Stimulated activated CD8-positive, alpha-beta memory T cell treated with anti-CD3 and anti-CD28 coated beads, Interleukin-12 subunit alpha, Interleukin-12 subunit beta, amount 100 ng/mL, for 1 hour (primary cell): Measurements from ENCODE around the gene IFNG-AS1.

Experiments
- DNase-seq: peaks from one replicate; pipeline ENCODE4 v3.0.0-alpha.2; 2020; ENCODE audit warnings: low read depth

The IFNG-AS1 gene

GRCh38 chr12:67994046-67994445 is 4.8 kb downstream of the IFNG-AS1 start:
- DNase-seq, result no peak

GRCh38 chr12:67996347-67996746 is 7.1 kb downstream of the IFNG-AS1 start:
- DNase-seq, result no peak

GRCh38 chr12:67998379-67998778 is 9.1 kb downstream of the IFNG-AS1 start:
- no peak for DNase-seq

GRCh38 chr12:67999244-67999643 is 10.0 kb downstream of the IFNG-AS1 start:
- no peak for DNase-seq

GRCh38 chr12:68001486-68002466 is 12.5 kb downstream of the IFNG-AS1 start:
- no peak for DNase-seq

GRCh38 chr12:68003777-68004176 is 14.5 kb downstream of the IFNG-AS1 start:
- no peak for DNase-seq

- DNase-seq, result no peak
These were observed 17.8 kb downstream of the IFNG-AS1 start for GRCh38 chr12:68007033-68007432.

- DNase-seq, result no peak
These were observed 18.2 kb downstream of the IFNG-AS1 start for GRCh38 chr12:68007466-68007865.

GRCh38 chr12:68011206-68011881 is 22.1 kb downstream of the IFNG-AS1 start:
- no peak for DNase-seq

- DNase-seq, result no peak
These were observed 22.6 kb downstream of the IFNG-AS1 start for GRCh38 chr12:68011882-68012207.

- no peak for DNase-seq
These were observed 23.5 kb downstream of the IFNG-AS1 start for GRCh38 chr12:68012712-68013111.

- DNase-seq, result no peak
These were observed 23.9 kb downstream of the IFNG-AS1 start for GRCh38 chr12:68013181-68013580.

GRCh38 chr12:68016136-68016535 is 26.9 kb downstream of the IFNG-AS1 start:
- DNase-seq, result no peak

- no peak for DNase-seq
These were observed 29.1 kb downstream of the IFNG-AS1 start for GRCh38 chr12:68018315-68018714.

GRCh38 chr12:68020049-68020448 is 30.8 kb downstream of the IFNG-AS1 start:
- no peak for DNase-seq

GRCh38 chr12:68020699-68021098 is 31.5 kb downstream of the IFNG-AS1 start:
- no peak for DNase-seq

GRCh38 chr12:68028647-68029046 is 39.4 kb downstream of the IFNG-AS1 start:
- no peak for DNase-seq

- DNase-seq, result no peak
These were observed 41.0 kb downstream of the IFNG-AS1 start for GRCh38 chr12:68030248-68030647.

GRCh38 chr12:68031174-68031573 is 41.9 kb downstream of the IFNG-AS1 start:
- no peak for DNase-seq

- DNase-seq, result no peak
These were observed 42.9 kb downstream of the IFNG-AS1 start for GRCh38 chr12:68031881-68032739.

GRCh38 chr12:68034567-68034966 is 45.3 kb downstream of the IFNG-AS1 start:
- DNase-seq, result no peak

- DNase-seq, result no peak
These were observed 47.4 kb downstream of the IFNG-AS1 start for GRCh38 chr12:68036642-68037041.
